Loucy (cell line): ENCODE measurements around the gene OR52N5.

Source experiments
- H2AFZ ChIP-seq: fragments of 200-600 bp; sonication (generic); 2 replicates; pipeline ENCODE4 v1.6.0; 2016; ENCODE audit warnings: antibody characterized with exemption, mild to moderate bottlenecking, low read length, moderate library complexity
- H3F3A ChIP-seq: fragments of 200-600 bp; 2 replicates; pipeline ENCODE4 v1.6.0; 2016; ENCODE audit warnings: antibody characterized with exemption, low read depth, mild to moderate bottlenecking
- H3K27me3 ChIP-seq: fragments of 200-600 bp; sonication (generic); 2 replicates; pipeline ENCODE4 v1.6.1; 2014; ENCODE audit warnings: low read length, mild to moderate bottlenecking; ENCODE audit not compliant: insufficient read depth, poor library complexity, severe bottlenecking
- H3K36me3 ChIP-seq: fragments of 200-600 bp; sonication (generic); 2 replicates; pipeline ENCODE4 v1.6.1; 2016; ENCODE audit warnings: low read length; ENCODE audit not compliant: insufficient read depth
- H3K4me1 ChIP-seq: fragments of 200-600 bp; sonication (generic); 2 replicates; pipeline ENCODE4 v1.5.1; 2014; ENCODE audit warnings: low read length, mild to moderate bottlenecking; ENCODE audit not compliant: insufficient read depth, poor library complexity, severe bottlenecking
- H3K4me2 ChIP-seq: fragments of 200-600 bp; sonication (generic); 2 replicates; pipeline ENCODE4 v1.6.0; 2014; ENCODE audit warnings: antibody characterized with exemption, low read length, low read depth, mild to moderate bottlenecking; ENCODE audit not compliant: poor library complexity, severe bottlenecking
- H3K4me3 ChIP-seq: fragments of 200-600 bp; sonication (generic); 2 replicates; pipeline ENCODE4 v1.5.1; 2014; ENCODE audit warnings: low read length, mild to moderate bottlenecking, mixed read lengths; ENCODE audit not compliant: poor library complexity, severe bottlenecking
- H3K79me2 ChIP-seq: fragments of 200-600 bp; sonication (generic); 2 replicates; pipeline ENCODE4 v1.6.1; 2014; ENCODE audit warnings: low read length; ENCODE audit not compliant: insufficient read depth
- H3K9ac ChIP-seq: fragments of 200-600 bp; sonication (generic); 2 replicates; pipeline ENCODE4 v1.6.0; 2014; ENCODE audit warnings: mild to moderate bottlenecking, low read depth, low read length, moderate library complexity; ENCODE audit not compliant: poor library complexity, severe bottlenecking
- H3K9me2 ChIP-seq: fragments of 200-600 bp; sonication (generic); replicated peaks from 2 replicates; pipeline ENCODE4 v1.6.1; 2016; ENCODE audit warnings: low read depth, low read length, mixed read lengths
- H3K9me3 ChIP-seq: fragments of 200-600 bp; sonication (generic); 2 replicates; pipeline ENCODE4 v1.6.1; 2014; ENCODE audit warnings: mild to moderate bottlenecking, antibody characterized with exemption, low read length, low read depth; ENCODE audit not compliant: insufficient read depth
- H4K20me1 ChIP-seq: fragments of 200-600 bp; sonication (generic); 2 replicates; pipeline ENCODE4 v1.6.0; 2014; ENCODE audit warnings: antibody characterized with exemption, low read length, mild to moderate bottlenecking; ENCODE audit not compliant: insufficient read depth, poor library complexity, severe bottlenecking
- EZH2phosphoT487 ChIP-seq: fragments of 200-600 bp; IDR thresholded peaks from 2 replicates; pipeline ENCODE4 v1.6.1; 2018; ENCODE audit warnings: antibody characterized with exemption, mild to moderate bottlenecking, moderate library complexity, borderline replicate concordance
- TF ChIP-seq, protein P1 (sequence below): fragments of 200-600 bp; sonication (generic); conservative IDR thresholded peaks from 2 replicates; pipeline ENCODE4 v1.5.1; 2014; ENCODE audit warnings: mild to moderate bottlenecking, antibody characterized with exemption, low read length

OR52N5 gene

GRCh38 chr11:5808500-5809121, 25.5 kb upstream of the OR52N5 start, which contains the start of gene OR52N2:
TSS of gene OR52N2 (plus strand) at chr11:5808924. CDS start at chr11:5820336, 11,412 bp downstream.
- Histone ChIP-seq H3K9ac (peak within 1 kb of the TSS; percentile 77), H3K27me3 (no peaks in the 10 kb centered on the region), H3K9me3 (no peaks in the 10 kb centered on the region), H3K4me2 (peak within 1 kb of the TSS; percentile 97), H3K4me1 (peaks cover 8% of the 10 kb centered on the region), H3F3A (no peaks in the 10 kb centered on the region), H3K36me3 (no peaks in the 10 kb centered on the region), H3K79me2 (no peaks in the 10 kb centered on the region), H3K9me2 (no peaks in the 10 kb centered on the region), H4K20me1 (no peaks in the 10 kb centered on the region), H3K4me3 (peak within 1 kb of the TSS; percentile 92), H2AFZ (peak within 1 kb of the TSS; percentile 100)
- TF ChIP-seq, protein P1, sequence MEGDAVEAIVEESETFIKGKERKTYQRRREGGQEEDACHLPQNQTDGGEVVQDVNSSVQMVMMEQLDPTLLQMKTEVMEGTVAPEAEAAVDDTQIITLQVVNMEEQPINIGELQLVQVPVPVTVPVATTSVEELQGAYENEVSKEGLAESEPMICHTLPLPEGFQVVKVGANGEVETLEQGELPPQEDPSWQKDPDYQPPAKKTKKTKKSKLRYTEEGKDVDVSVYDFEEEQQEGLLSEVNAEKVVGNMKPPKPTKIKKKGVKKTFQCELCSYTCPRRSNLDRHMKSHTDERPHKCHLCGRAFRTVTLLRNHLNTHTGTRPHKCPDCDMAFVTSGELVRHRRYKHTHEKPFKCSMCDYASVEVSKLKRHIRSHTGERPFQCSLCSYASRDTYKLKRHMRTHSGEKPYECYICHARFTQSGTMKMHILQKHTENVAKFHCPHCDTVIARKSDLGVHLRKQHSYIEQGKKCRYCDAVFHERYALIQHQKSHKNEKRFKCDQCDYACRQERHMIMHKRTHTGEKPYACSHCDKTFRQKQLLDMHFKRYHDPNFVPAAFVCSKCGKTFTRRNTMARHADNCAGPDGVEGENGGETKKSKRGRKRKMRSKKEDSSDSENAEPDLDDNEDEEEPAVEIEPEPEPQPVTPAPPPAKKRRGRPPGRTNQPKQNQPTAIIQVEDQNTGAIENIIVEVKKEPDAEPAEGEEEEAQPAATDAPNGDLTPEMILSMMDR: peak; percentile 91
- TF ChIP-seq EZH2phosphoT487: no peak

DNA sequence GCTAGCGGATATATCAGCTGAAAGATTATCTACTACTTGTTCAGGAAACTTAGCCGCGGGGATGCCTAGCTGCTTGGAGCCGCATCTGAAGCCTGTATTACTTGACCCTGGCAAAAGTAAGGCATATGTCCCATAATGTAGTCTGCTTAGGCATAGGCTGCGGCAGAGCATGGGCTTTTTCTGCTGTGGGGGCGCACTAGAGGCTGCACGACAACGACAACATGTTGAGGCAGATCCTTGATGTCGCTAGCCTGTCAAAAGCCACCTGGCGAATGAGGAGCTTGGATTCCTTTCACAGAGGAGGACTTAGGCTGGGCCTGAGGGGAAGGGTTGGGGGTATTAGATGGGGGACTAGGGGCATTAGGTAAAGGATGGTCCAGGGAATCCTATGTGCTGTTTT, 24.4 kb upstream of the OR52N5 start:
- no peaks in the 10 kb centered on the region for H3K9me3 ChIP-seq
- no peaks in the 10 kb centered on the region for H3K36me3 ChIP-seq
- H3K4me2 ChIP-seq: peak overlapping the region; percentile 97
- no peaks in the 10 kb centered on the region for H3K79me2 ChIP-seq
- H3K27me3 ChIP-seq: no peaks in the 10 kb centered on the region
- H3F3A ChIP-seq: no peaks in the 10 kb centered on the region
- no peak overlapping the region for H3K9ac ChIP-seq
- TF ChIP-seq EZH2phosphoT487: no peak
- TF ChIP-seq, protein P1: peak; percentile 48
- H4K20me1 ChIP-seq: no peaks in the 10 kb centered on the region
- peak overlapping the region; percentile 92 for H3K4me3 ChIP-seq
- H3K4me1 ChIP-seq: peaks cover 8% of the 10 kb centered on the region
- H3K9me2 ChIP-seq: no peaks in the 10 kb centered on the region
- H2AFZ ChIP-seq: peak overlapping the region; percentile 100

GRCh38 chr11:5803982-5804381, 20.8 kb upstream of the OR52N5 start:
- no peak for TF ChIP-seq EZH2phosphoT487
- Histone ChIP-seq H3K4me3 (no peak overlapping the region), H3K4me2 (no peak overlapping the region), H3K9me2 (no peaks in the 10 kb centered on the region), H3K79me2 (no peaks in the 10 kb centered on the region), H3K36me3 (no peaks in the 10 kb centered on the region), H3K9ac (no peak overlapping the region), H3K9me3 (no peaks in the 10 kb centered on the region), H3K27me3 (no peaks in the 10 kb centered on the region), H3F3A (no peaks in the 10 kb centered on the region), H3K4me1 (peaks cover 2% of the 10 kb centered on the region), H4K20me1 (no peaks in the 10 kb centered on the region), H2AFZ (no peak overlapping the region)

DNA sequence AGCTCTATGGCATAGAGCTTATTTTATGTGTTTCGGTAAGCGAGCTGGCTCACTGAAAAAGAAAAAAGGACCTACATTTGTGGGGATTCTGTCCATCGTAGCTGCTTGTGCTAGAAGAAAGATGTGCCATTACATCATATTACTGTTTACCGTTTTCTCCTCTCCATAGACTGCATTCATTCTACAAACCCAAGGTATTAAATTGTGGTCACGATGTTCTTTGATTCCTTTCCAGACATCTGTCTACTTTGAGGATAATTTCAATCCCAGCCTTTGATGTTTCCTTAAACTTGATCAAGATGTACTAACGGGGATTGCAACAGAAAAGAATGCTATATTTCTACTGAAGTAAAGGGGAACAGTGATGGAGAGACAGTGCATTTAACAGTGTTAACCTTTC, 13.4 kb upstream of the OR52N5 start:
- TF ChIP-seq EZH2phosphoT487: no peak
- TF ChIP-seq, protein P1: no peak
- no peaks in the 10 kb centered on the region for H3K9me3 ChIP-seq
- no peak overlapping the region for H3K9ac ChIP-seq
- H3K4me2 ChIP-seq: no peak overlapping the region
- H3K79me2 ChIP-seq: no peaks in the 10 kb centered on the region
- no peaks in the 10 kb centered on the region for H3K4me1 ChIP-seq
- no peaks in the 10 kb centered on the region for H4K20me1 ChIP-seq
- H3K36me3 ChIP-seq: no peaks in the 10 kb centered on the region
- no peaks in the 10 kb centered on the region for H3K9me2 ChIP-seq
- no peak overlapping the region for H3K4me3 ChIP-seq
- no peak overlapping the region for H2AFZ ChIP-seq
- H3F3A ChIP-seq: no peaks in the 10 kb centered on the region
- H3K27me3 ChIP-seq: no peaks in the 10 kb centered on the region
